DLD1 (cell line): ENCODE results near the gene MYF6.

Source experiments
- in situ Hi-C: cut with HindIII; loops from 2 replicates; pipeline ENCODE4 v1.10.0; 2017; ENCODE audit warnings: low sequenced_read_pairs

MYF6 gene

GRCh38 chr12:80704420-80704819, 3.0 kb upstream of the MYF6 start:
- in situ Hi-C loops: no loop called here

GRCh38 chr12:80707830-80708258, 410 bp downstream of the MYF6 start:
- in situ Hi-C loops: no loop called here

GRCh38 chr12:80708259-80708974, 983 bp downstream of the MYF6 start:
- in situ Hi-C loops: no loop called here

GRCh38 chr12:80708975-80709328, 1.5 kb downstream of the MYF6 start:
- in situ Hi-C loops: no loop called here

- in situ Hi-C loops: no loop called here
Observed at GRCh38 chr12:80709811-80710726, 2.6 kb downstream of the MYF6 start.

- in situ Hi-C loops: no loop called here
Observed at GRCh38 chr12:80710727-80711449, 3.5 kb downstream of the MYF6 start.

- in situ Hi-C loops: no loop called here
Observed at GRCh38 chr12:80711866-80712265, 4.4 kb downstream of the MYF6 start.

- in situ Hi-C loops: no loop called here
Observed at GRCh38 chr12:80712866-80713265, 5.4 kb downstream of the MYF6 start.

- in situ Hi-C loops: no loop called here
Observed at GRCh38 chr12:80713419-80713818, 6.0 kb downstream of the MYF6 start.

- in situ Hi-C loops: no loop called here
Observed at GRCh38 chr12:80714055-80714454, 6.6 kb downstream of the MYF6 start.

- in situ Hi-C loops: no loop called here
Observed at GRCh38 chr12:80714846-80715245, 7.4 kb downstream of the MYF6 start.

GRCh38 chr12:80715713-80716249, 8.3 kb downstream of the MYF6 start:
- in situ Hi-C loops: no loop called here

- in situ Hi-C loops: no loop called here
Observed at GRCh38 chr12:80716696-80717469, 9.4 kb downstream of the MYF6 start, which contains the start of gene MYF5. MYF5 (plus strand) TSS chr12:80716912; CDS start chr12:80717064, 152 bp downstream.

- in situ Hi-C loops: no loop called here
Observed at GRCh38 chr12:80717856-80718255, 10.4 kb downstream of the MYF6 start.

GRCh38 chr12:80720516-80720915, 13.1 kb downstream of the MYF6 start:
- in situ Hi-C loops: no loop called here

- in situ Hi-C loops: no loop called here
Observed at GRCh38 chr12:80721326-80721725, 13.9 kb downstream of the MYF6 start.

GRCh38 chr12:80745851-80746505, 38.5 kb downstream of the MYF6 start:
- in situ Hi-C loops: no loop called here

- in situ Hi-C loops: no loop called here
Observed at GRCh38 chr12:80747800-80748199, 40.4 kb downstream of the MYF6 start.

- in situ Hi-C loops: no loop called here
Observed at GRCh38 chr12:80749456-80749855, 42.0 kb downstream of the MYF6 start.

- in situ Hi-C loops: no loop called here
Observed at GRCh38 chr12:80752464-80752863, 45.0 kb downstream of the MYF6 start.
